Osteocyte (in vitro differentiated cells): ENCODE data around the gene CACNA2D2. TPM values are rescaled to one million over a fixed set of nuclear protein-coding genes. Genes with fewer than 3 reads are reported as not detected.

Experiments used
- DNase-seq: peaks from one replicate; pipeline ENCODE4 v3.0.0; 2021; ENCODE audit warnings: mixed read lengths; ENCODE audit not compliant: unreplicated experiment; ENCODE audit errors: extremely low spot score
- H3K27ac Mint-ChIP-seq: one replicate; pipeline ENCODE4 v1.8.0; 2021; ENCODE audit warnings: mild to moderate bottlenecking, mixed read lengths; ENCODE audit not compliant: unreplicated experiment
- H3K27me3 Mint-ChIP-seq: one replicate; pipeline ENCODE4 v1.8.0; 2021; ENCODE audit warnings: mixed read lengths; ENCODE audit not compliant: unreplicated experiment
- H3K36me3 Mint-ChIP-seq: one replicate; pipeline ENCODE4 v1.8.0; 2021; ENCODE audit warnings: mixed read lengths; ENCODE audit not compliant: unreplicated experiment
- H3K4me1 Mint-ChIP-seq: one replicate; pipeline ENCODE4 v1.8.0; 2021; ENCODE audit warnings: mixed read lengths; ENCODE audit not compliant: unreplicated experiment
- H3K4me3 Mint-ChIP-seq: one replicate; pipeline ENCODE4 v1.8.0; 2021; ENCODE audit warnings: mild to moderate bottlenecking, moderate library complexity, mixed read lengths; ENCODE audit not compliant: unreplicated experiment
- H3K9me3 Mint-ChIP-seq: one replicate; pipeline ENCODE4 v1.8.0; 2021; ENCODE audit warnings: mixed read lengths; ENCODE audit not compliant: unreplicated experiment
- total RNA-seq: library from RNA; stranded (reverse); gene quantifications from 2 replicates; pipeline ENCODE4 v1.2.1, GENCODE V29; 2021
- TF ChIP-seq, protein P1 (sequence below): fragments of 200-600 bp; sonication (generic); IDR thresholded peaks from 2 replicates; pipeline ENCODE4 v1.5.0; 2021; ENCODE audit warnings: antibody characterized with exemption, mild to moderate bottlenecking, moderate library complexity

The CACNA2D2 gene
- total RNA-seq, 1 donor from 2014 or later = 0.27 TPM

DNA sequence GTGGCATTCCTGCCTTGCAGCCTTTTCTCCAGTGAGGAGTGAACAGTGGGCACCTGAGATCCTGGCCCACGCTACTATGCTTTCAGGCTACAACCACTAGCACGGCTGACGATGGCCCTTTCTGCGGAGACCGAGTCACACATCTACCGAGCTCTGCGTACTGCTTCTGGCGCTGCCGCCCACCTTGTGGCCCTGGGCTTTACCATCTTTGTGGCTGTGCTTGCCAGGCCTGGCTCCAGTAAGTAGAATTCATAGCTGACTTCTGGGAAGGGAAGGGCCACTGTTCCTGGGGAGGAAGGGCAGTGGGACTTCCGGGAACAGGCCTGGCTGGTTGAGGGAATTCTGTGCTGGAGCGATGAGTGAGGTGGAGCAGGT is 152.1 kb downstream of the CACNA2D2 start:
- H3K36me3 Mint-ChIP-seq = peaks cover 5% of the 10 kb centered on the region
- peak overlapping the region; percentile 98 for H3K27ac Mint-ChIP-seq
- peaks cover 26% of the 10 kb centered on the region for H3K4me1 Mint-ChIP-seq
- H3K9me3 Mint-ChIP-seq = no peaks in the 10 kb centered on the region
- TF ChIP-seq, protein P1, sequence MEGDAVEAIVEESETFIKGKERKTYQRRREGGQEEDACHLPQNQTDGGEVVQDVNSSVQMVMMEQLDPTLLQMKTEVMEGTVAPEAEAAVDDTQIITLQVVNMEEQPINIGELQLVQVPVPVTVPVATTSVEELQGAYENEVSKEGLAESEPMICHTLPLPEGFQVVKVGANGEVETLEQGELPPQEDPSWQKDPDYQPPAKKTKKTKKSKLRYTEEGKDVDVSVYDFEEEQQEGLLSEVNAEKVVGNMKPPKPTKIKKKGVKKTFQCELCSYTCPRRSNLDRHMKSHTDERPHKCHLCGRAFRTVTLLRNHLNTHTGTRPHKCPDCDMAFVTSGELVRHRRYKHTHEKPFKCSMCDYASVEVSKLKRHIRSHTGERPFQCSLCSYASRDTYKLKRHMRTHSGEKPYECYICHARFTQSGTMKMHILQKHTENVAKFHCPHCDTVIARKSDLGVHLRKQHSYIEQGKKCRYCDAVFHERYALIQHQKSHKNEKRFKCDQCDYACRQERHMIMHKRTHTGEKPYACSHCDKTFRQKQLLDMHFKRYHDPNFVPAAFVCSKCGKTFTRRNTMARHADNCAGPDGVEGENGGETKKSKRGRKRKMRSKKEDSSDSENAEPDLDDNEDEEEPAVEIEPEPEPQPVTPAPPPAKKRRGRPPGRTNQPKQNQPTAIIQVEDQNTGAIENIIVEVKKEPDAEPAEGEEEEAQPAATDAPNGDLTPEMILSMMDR = no peak
- H3K4me3 Mint-ChIP-seq = peak overlapping the region; percentile 95
- H3K27me3 Mint-ChIP-seq = no peaks in the 10 kb centered on the region
- no peak for DNase-seq

DNA sequence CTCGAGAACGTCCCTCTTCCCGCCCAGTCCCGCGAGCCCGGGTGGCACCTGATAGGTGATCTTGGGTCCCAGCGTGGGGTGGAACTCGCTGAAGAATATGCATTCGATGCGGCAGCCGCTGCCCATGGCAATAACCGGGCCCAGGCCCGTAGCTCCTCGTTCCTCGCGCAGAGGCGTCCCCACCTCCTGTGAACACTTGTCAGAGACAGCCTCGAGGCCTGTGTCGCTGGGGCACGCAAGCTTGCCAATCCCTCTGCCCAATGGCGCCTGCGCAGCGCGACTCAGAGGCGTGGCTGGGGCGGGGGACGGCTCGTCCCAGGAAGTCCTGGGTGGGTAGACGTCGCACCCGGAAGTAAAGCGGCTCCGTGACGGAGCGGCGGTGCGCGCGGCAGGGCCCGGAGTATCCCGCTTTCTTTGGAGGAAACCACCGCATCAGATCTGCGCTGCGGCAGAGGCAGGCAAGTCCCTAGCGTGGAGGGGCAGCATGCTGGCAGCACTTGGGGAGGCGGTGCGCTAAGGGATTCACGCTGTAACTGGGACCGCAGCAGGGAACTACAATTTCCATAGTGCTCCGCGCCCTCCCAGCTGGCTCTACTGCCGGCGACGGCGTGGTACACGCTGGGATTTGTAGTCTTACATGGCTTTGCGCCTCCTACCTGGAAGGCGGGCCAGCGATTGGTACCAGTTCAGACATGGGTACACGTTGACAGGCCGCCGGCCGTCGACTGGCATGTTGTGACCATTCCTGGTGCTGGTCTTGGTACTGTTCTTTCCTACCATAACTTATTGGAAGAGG is 152.7 kb downstream of the CACNA2D2 start, which contains the start of the genes CYB561D2 and NPRL2:
CYB561D2 (plus strand) TSS at position 336 of the 796 bp plus-strand sequence. CDS start 572 bp downstream, outside the sequence.
NPRL2 (minus strand) TSS at position 249 of the 796 bp plus-strand sequence; CDS start at position 126, 123 bp downstream.
- TF ChIP-seq, protein P1 = no peak
- H3K4me3 Mint-ChIP-seq = peak within 1 kb of the TSS; percentile 95
- peaks cover 5% of the 10 kb centered on the region for H3K36me3 Mint-ChIP-seq
- peak within 1 kb of the TSS; percentile 98 for H3K27ac Mint-ChIP-seq
- no peaks in the 10 kb centered on the region for H3K9me3 Mint-ChIP-seq
- no peaks in the 10 kb centered on the region for H3K27me3 Mint-ChIP-seq
- DNase-seq = peak; percentile 99
- H3K4me1 Mint-ChIP-seq = peaks cover 25% of the 10 kb centered on the region

DNA sequence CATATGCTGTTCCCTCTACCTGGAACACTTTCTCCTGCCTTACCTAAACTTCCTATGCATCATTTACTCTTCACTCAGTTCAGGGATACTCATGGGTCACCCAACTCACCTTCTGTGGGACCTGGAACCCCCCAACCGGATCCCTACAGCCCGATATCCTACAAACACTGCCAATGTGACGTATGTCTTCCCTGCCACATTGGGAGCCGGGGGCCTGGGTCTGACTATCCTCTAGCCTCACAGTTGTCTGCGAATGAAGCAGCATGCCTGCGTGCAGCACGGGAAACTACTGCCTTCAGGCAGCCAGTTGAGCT is 153.3 kb downstream of the CACNA2D2 start:
- Mint-ChIP-seq H3K36me3 (peaks cover 5% of the 10 kb centered on the region), H3K9me3 (no peaks in the 10 kb centered on the region), H3K27me3 (no peaks in the 10 kb centered on the region), H3K4me1 (peaks cover 25% of the 10 kb centered on the region), H3K4me3 (peak overlapping the region; percentile 95), H3K27ac (peak overlapping the region; percentile 98)
- no peak for DNase-seq
- TF ChIP-seq, protein P1 = no peak

DNA sequence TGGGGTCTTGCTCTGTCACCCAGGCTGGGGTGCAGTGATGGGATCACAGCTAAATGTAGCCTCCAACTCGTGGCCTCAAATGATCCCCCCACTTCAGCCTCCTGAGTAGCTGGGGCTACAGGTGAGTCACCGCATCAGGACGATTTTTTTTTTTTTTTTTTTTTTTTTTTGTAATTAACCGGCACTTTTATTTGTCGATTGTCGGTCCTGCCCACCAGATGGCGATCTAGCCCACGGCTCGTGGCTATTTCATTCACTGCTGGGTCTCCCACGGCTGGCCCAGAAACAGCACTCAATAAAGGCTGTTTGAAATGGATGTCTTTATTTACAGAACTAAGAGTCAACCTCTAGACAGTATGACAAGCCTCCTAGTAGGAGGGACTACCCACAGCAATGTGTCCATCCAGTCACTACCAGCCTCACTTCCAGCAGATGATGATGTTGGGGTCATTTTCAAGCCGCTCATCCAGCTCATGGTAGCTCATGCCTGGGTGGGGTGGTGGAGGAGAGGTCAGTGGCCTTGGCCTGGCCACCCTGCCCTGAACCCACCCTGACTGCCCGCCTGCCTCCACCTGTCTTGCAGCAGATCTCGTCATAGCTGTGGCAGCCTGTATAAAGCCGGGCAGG is 156.1 kb downstream of the CACNA2D2 start:
- no peaks in the 10 kb centered on the region for H3K9me3 Mint-ChIP-seq
- H3K27me3 Mint-ChIP-seq = no peaks in the 10 kb centered on the region
- peaks cover 25% of the 10 kb centered on the region for H3K4me1 Mint-ChIP-seq
- TF ChIP-seq, protein P1 = peak; percentile 72
- H3K36me3 Mint-ChIP-seq = no peaks in the 10 kb centered on the region
- DNase-seq = no peak
- peak overlapping the region; percentile 47 for H3K27ac Mint-ChIP-seq
- no peak overlapping the region for H3K4me3 Mint-ChIP-seq

DNA sequence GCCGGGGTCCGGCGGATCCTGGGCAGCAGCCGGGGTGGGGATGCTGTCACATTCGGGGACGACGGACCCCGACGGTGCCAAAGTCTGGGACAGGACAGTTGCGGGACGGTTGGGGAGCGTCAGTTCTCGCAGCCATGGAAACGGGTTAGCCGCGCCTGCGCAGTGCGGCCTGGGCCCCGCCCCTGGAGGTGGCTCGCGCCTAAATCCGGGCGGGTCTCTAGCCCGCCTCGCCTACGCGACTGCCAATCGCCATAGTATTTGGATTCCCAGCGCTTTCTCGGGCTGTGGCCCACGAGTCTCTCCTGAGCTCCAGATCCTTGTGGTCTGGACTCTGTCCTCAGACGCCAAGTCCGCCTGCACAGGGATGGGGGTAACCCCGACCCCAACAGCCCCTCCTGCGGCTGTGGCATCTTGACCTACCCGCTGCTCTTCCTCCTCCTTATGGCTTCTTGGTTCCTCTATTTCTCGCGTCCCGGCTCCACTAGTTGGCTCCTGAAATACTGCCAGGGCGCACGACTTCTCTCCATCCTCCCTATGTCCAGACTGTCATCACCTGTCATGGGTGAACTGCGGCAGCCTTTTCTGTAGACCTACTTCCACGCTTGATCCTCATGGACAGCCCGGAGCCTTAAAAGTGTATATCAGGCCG is 157.7 kb downstream of the CACNA2D2 start, which contains the start of gene ZMYND10:
ZMYND10 (minus strand) TSS at position 147 of the 649 bp plus-strand sequence. CDS start 153 bp downstream, outside the sequence.
- no peaks in the 10 kb centered on the region for H3K27me3 Mint-ChIP-seq
- peak within 1 kb of the TSS; percentile 64 for H3K4me3 Mint-ChIP-seq
- no peak within 1 kb of the TSS for H3K27ac Mint-ChIP-seq
- DNase-seq = peak; percentile 90
- H3K36me3 Mint-ChIP-seq = no peaks in the 10 kb centered on the region
- no peaks in the 10 kb centered on the region for H3K9me3 Mint-ChIP-seq
- TF ChIP-seq, protein P1 = no peak
- peaks cover 19% of the 10 kb centered on the region for H3K4me1 Mint-ChIP-seq
